Bronchial epithelial cell (primary cell): ENCODE data around the gene NNMT. TPM values are rescaled to one million over a fixed set of nuclear protein-coding genes. Genes with fewer than 3 reads are reported as not detected.
A peak's percentile ranks its signal among the peaks of the same experiment; 100 is the strongest.

Source experiments
- DNase-seq: peaks from one replicate; pipeline ENCODE4 v3.0.0-alpha.2; 2010; ENCODE audit warnings: low read depth
- FAIRE-seq: peaks from 2 replicates; lab custom pipeline; 2011; peaks lifted over from hg19 to GRCh38; lab: Jason Lieb, UNC
- H3K27me3 ChIP-seq: 2 replicates; pipeline ENCODE4 v1.5.1; 2011; ENCODE audit warnings: low read length; ENCODE audit not compliant: control insufficient read depth, insufficient read depth
- H3K36me3 ChIP-seq: 2 replicates; pipeline ENCODE4 v1.5.1; 2011; ENCODE audit warnings: low read length; ENCODE audit not compliant: control insufficient read depth, insufficient read depth
- H3K4me3 ChIP-seq: 2 replicates; pipeline ENCODE4 v1.5.1; 2011; ENCODE audit warnings: mild to moderate bottlenecking, low read depth, low read length, control low read depth
- CTCF ChIP-seq: IDR thresholded peaks from 2 replicates; pipeline ENCODE4 v1.5.1; 2011; ENCODE audit warnings: mild to moderate bottlenecking, moderate library complexity, low read length, control low read depth, inconsistent platforms; ENCODE audit not compliant: insufficient read depth, severe bottlenecking
- total RNA-seq: library from RNA; depleted of rRNA; stranded (reverse); fragments of >200 nt; gene quantifications from 2 replicates; pipeline ENCODE4 v1.2.1, GENCODE V29; 2014

Gene NNMT
- total RNA-seq, 1 donor from 2014 or later = 11.6 TPM

- no peak for TF ChIP-seq CTCF
- Histone ChIP-seq H3K27me3 (no peaks in the 10 kb centered on the region), H3K36me3 (no peaks in the 10 kb centered on the region), H3K4me3 (no peak overlapping the region)
- DNase-seq (peak; percentile 64), FAIRE-seq (no peak)
Measured at GRCh38 chr11:114285599-114285998, 10.6 kb upstream of the NNMT start.

- no peaks in the 10 kb centered on the region for H3K27me3 ChIP-seq
- no peak overlapping the region for H3K4me3 ChIP-seq
- H3K36me3 ChIP-seq = no peaks in the 10 kb centered on the region
- TF ChIP-seq CTCF = no peak
- no peak for FAIRE-seq
- DNase-seq = no peak
Measured at GRCh38 chr11:114286229-114286628, 10.0 kb upstream of the NNMT start.

GRCh38 chr11:114287154-114287553 is 9.0 kb upstream of the NNMT start:
- Histone ChIP-seq H3K27me3 (no peaks in the 10 kb centered on the region), H3K36me3 (no peaks in the 10 kb centered on the region), H3K4me3 (no peak overlapping the region)
- FAIRE-seq = no peak
- no peak for DNase-seq
- TF ChIP-seq CTCF = no peak

- no peak for TF ChIP-seq CTCF
- FAIRE-seq = no peak
- no peaks in the 10 kb centered on the region for H3K36me3 ChIP-seq
- no peak for DNase-seq
- H3K4me3 ChIP-seq = no peak overlapping the region
- no peaks in the 10 kb centered on the region for H3K27me3 ChIP-seq
Measured at GRCh38 chr11:114288136-114288535, 8.1 kb upstream of the NNMT start.

GRCh38 chr11:114289779-114290178 is 6.4 kb upstream of the NNMT start:
- no peaks in the 10 kb centered on the region for H3K27me3 ChIP-seq
- no peak for TF ChIP-seq CTCF
- no peaks in the 10 kb centered on the region for H3K36me3 ChIP-seq
- FAIRE-seq (no peak), DNase-seq (no peak)
- no peak overlapping the region for H3K4me3 ChIP-seq

GRCh38 chr11:114290503-114291235 is 5.5 kb upstream of the NNMT start:
- no peaks in the 10 kb centered on the region for H3K36me3 ChIP-seq
- FAIRE-seq (no peak), DNase-seq (no peak)
- no peak overlapping the region for H3K4me3 ChIP-seq
- no peaks in the 10 kb centered on the region for H3K27me3 ChIP-seq
- TF ChIP-seq CTCF = no peak
